GM23338 (cell line): Measurements from ENCODE around the gene MAP3K4. TPM values are rescaled to one million over a fixed set of nuclear protein-coding genes. Genes with fewer than 3 reads are reported as not detected.

ENCODE experiments used
- ATAC-seq: fragments of 200-7000 bp; cut with Tn5 transposase; 3 replicates; pipeline ENCODE4 v1.9.1; 2020
- DNase-seq: peaks from one replicate; pipeline ENCODE4 v3.0.0-alpha.2; 2015; ENCODE audit warnings: low spot score
- H2AFZ ChIP-seq: fragments of 200-600 bp; sonication (generic); 2 replicates; pipeline ENCODE4 v1.8.0; 2016; ENCODE audit warnings: antibody characterized with exemption, mild to moderate bottlenecking, moderate library complexity
- H3F3A ChIP-seq: fragments of 200-600 bp; sonication (generic); replicated peaks from 2 replicates; pipeline ENCODE4 v1.8.0; 2017; ENCODE audit warnings: antibody characterized with exemption, mixed run types, low read depth
- H3K27ac ChIP-seq: fragments of 200-600 bp; sonication (generic); 2 replicates; pipeline ENCODE4 v1.6.1; 2016; ENCODE audit warnings: low read depth
- H3K27me3 ChIP-seq: fragments of 200-600 bp; sonication (generic); 2 replicates; pipeline ENCODE4 v1.8.0; 2016; ENCODE audit warnings: mild to moderate bottlenecking, mixed run types, moderate library complexity; ENCODE audit not compliant: insufficient read depth
- H3K36me3 ChIP-seq: fragments of 200-600 bp; sonication (generic); 2 replicates; pipeline ENCODE4 v1.8.0; 2016; ENCODE audit warnings: mild to moderate bottlenecking; ENCODE audit not compliant: insufficient read depth
- H3K4me1 ChIP-seq: fragments of 200-600 bp; sonication (generic); 2 replicates; pipeline ENCODE4 v1.8.0; 2016; ENCODE audit warnings: mild to moderate bottlenecking, moderate library complexity; ENCODE audit not compliant: insufficient read depth
- H3K4me2 ChIP-seq: fragments of 200-600 bp; sonication (generic); 2 replicates; pipeline ENCODE4 v1.7.1; 2017; ENCODE audit warnings: mixed run types
- H3K4me3 ChIP-seq: fragments of 200-600 bp; sonication (generic); 2 replicates; pipeline ENCODE4 v1.6.1; 2016; ENCODE audit warnings: mixed run types
- H3K79me2 ChIP-seq: fragments of 200-600 bp; sonication (generic); replicated peaks from 2 replicates; pipeline ENCODE4 v1.8.0; 2017; ENCODE audit warnings: mild to moderate bottlenecking; ENCODE audit not compliant: insufficient read depth
- H3K9me2 ChIP-seq: fragments of 200-600 bp; sonication (generic); 2 replicates; pipeline ENCODE4 v1.8.0; 2017; ENCODE audit not compliant: insufficient read depth
- H4K20me1 ChIP-seq: fragments of 200-600 bp; sonication (generic); replicated peaks from 2 replicates; pipeline ENCODE4 v1.8.0; 2017; ENCODE audit warnings: mild to moderate bottlenecking; ENCODE audit not compliant: insufficient read depth
- H3K27ac Mint-ChIP-seq: 2 replicates; pipeline ENCODE4 v1.8.0; 2020; ENCODE audit warnings: inconsistent platforms, mild to moderate bottlenecking, moderate library complexity, mixed read lengths
- H3K27me3 Mint-ChIP-seq: 3 replicates; pipeline ENCODE4 v1.8.0; 2022; ENCODE audit warnings: low read depth, mild to moderate bottlenecking, moderate library complexity, mixed read lengths, inconsistent platforms; ENCODE audit not compliant: insufficient read depth, poor library complexity
- H3K36me3 Mint-ChIP-seq: 3 replicates; pipeline ENCODE4 v1.8.0; 2021; ENCODE audit warnings: low read depth, mild to moderate bottlenecking, inconsistent platforms, moderate library complexity, mixed read lengths
- H3K4me1 Mint-ChIP-seq: 3 replicates; pipeline ENCODE4 v1.8.0; 2020; ENCODE audit warnings: mild to moderate bottlenecking, inconsistent platforms, mixed read lengths
- H3K4me3 Mint-ChIP-seq: 3 replicates; pipeline ENCODE4 v1.8.0; 2021; ENCODE audit warnings: moderate library complexity, mild to moderate bottlenecking, inconsistent platforms, mixed read lengths
- H3K9me3 Mint-ChIP-seq: 3 replicates; pipeline ENCODE4 v1.8.0; 2020; ENCODE audit warnings: moderate library complexity, mild to moderate bottlenecking, inconsistent platforms, mixed read lengths
- CTCF ChIP-seq, 2 experiments: fragments of 200-600 bp in 1 of 2; sonication (generic) in 1 of 2; conservative IDR thresholded peaks; 2 replicates each; pipeline versions ENCODE4 v1.5.1 to v1.6.1; 2016 to 2017; ENCODE audit warnings: antibody characterized with exemption in 2 of 2, low read depth in 2 of 2, mild to moderate bottlenecking in 2 of 2, moderate library complexity in 1 of 2
- ETS1 ChIP-seq: IDR thresholded peaks from 2 replicates; pipeline ENCODE4 v1.6.1; 2016; ENCODE audit warnings: antibody characterized with exemption
- EZH2 ChIP-seq: fragments of 200-600 bp; sonication (generic); IDR thresholded peaks from one replicate; pipeline ENCODE4 v1.8.0; 2017; ENCODE audit warnings: antibody characterized with exemption, mild to moderate bottlenecking, low read depth; ENCODE audit not compliant: unreplicated experiment
- EZH2phosphoT487 ChIP-seq: fragments of 200-600 bp; sonication (generic); IDR thresholded peaks from one replicate; pipeline ENCODE4 v1.8.1; 2018; ENCODE audit warnings: antibody characterized with exemption; ENCODE audit not compliant: unreplicated experiment
- NANOG ChIP-seq: IDR thresholded peaks from 2 replicates; pipeline ENCODE4 v1.6.1; 2016; ENCODE audit warnings: antibody characterized with exemption, borderline replicate concordance
- POLR2AphosphoS5 ChIP-seq: IDR thresholded peaks from 2 replicates; pipeline ENCODE4 v1.6.1; 2016; ENCODE audit warnings: antibody characterized with exemption, low read depth
- REST ChIP-seq: IDR thresholded peaks from one replicate; pipeline ENCODE4 v1.6.1; 2018; ENCODE audit warnings: antibody characterized with exemption; ENCODE audit not compliant: unreplicated experiment
- ZNF114 ChIP-seq: fragments of 250-450 bp; sonication (Bioruptor Pico); IDR thresholded peaks from 2 replicates; pipeline ENCODE4 v1.5.0; 2020; ENCODE audit warnings: mild to moderate bottlenecking, moderate library complexity
- polyA plus RNA-seq: library from polyadenylated mRNA; unstranded; fragments of >200 nt; fragmentation: Nextera tagmentation; extraction: Ambion mirVana; gene quantifications from 2 replicates; pipeline ENCODE4 v1.2.1, GENCODE V29; 2016
- total RNA-seq: library from RNA; depleted of rRNA; stranded (reverse); fragments of >200 nt; shearing (Covaris generic); gene quantifications from 2 replicates; pipeline ENCODE4 v1.2.3, GENCODE V29; 2014

MAP3K4 gene
- total and polyA plus RNA-seq, 2 experiments from 2014 or later = 44.4 to 48.8 TPM

DNA sequence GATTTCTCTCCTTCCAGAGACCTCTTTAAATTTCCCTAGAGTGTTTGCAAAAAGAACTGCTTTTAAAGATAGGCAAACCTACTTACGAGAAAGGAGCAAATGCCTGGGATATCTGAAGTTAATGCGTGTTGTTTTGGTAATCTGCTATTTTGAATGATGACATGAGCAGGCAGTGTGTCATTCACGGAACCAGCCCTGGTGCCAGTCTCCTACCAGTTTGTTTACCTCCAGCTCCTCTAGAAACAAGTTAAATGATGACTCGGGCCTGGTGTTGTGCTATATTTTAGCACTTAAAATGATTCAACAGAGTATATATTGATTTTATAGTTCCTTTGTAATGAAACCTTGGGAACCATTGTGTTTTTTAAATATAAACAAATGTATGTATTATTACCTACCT is 41.1 kb upstream of the MAP3K4 start (continued):
- TF ChIP-seq CTCF (conservative IDR thresholded peaks at IDR 0.05; ENCODE audit: low read depth in 2 of 2) (no peak), NANOG (no peak), REST (no peak), EZH2phosphoT487 (no peak), EZH2 (no peak), ZNF114 (no peak)

DNA sequence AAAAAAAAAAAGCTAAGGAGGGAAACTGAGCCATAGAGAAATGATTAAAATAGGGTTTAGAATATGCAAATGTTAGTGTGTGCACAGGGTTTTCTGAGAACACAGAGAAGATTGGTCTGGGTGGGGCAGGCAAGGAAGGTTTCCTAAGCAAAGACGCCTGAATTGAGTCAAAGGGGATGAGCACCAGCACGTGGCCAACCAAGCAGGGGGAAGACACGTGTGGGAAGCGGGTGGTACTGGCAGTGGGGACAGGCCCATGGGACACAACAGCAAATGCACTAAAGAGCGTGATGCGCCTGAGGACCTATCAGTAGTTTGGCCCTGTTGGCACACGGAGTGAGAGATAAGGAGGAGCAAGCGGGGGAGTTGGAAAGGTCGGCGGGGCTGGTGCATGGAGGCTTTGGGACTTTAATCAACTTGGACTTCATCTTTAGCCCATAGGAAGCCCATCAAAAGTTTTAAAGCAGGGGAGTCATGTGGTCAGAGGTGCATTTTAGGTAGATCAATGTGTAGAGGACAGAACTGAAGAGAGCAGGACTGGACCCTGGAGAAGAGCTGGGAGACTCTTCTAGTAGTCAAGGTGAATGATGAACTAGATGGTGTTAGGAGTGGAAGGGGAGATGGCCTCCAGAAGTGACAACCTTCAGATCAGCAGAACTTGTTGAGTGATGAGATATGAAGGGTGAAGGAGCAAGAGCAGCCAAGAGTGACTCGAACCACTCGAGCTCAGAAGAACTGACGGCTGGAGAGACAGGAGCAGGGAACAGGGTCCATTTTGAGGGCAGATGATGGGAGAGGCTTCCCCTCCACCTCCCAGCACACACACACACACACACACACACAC is 40.2 kb upstream of the MAP3K4 start:
- Histone ChIP-seq H3K4me1 (0 out of 2 replicates have a peak, but pooled peaks cover 8% of the 10 kb centered on the region), H3K9me2 (no peaks in the 10 kb centered on the region), H3K27ac (no peak overlapping the region), H3F3A (no peaks in the 10 kb centered on the region), H3K27me3 (no peaks in the 10 kb centered on the region), H3K79me2 (no peaks in the 10 kb centered on the region), H3K36me3 (no peaks in the 10 kb centered on the region), H2AFZ (no peak overlapping the region), H3K4me3 (no peak overlapping the region), H3K4me2 (no peak overlapping the region), H4K20me1 (no peaks in the 10 kb centered on the region)
- Mint-ChIP-seq H3K27ac (no peak overlapping the region), H3K9me3 (no peaks in the 10 kb centered on the region), H3K27me3 (peaks cover under 1% of the 10 kb centered on the region), H3K4me3 (no peak overlapping the region), H3K4me1 (peaks cover 10% of the 10 kb centered on the region), H3K36me3 (no peaks in the 10 kb centered on the region)
- DNase-seq (no peak), ATAC-seq (no peak)
- TF ChIP-seq ETS1 (no peak), POLR2AphosphoS5 (no peak), REST (no peak)
